Erythroblast (primary cell): ENCODE measurements around the gene S100A2.

ENCODE experiments used
- GATA1 ChIP-seq: IDR thresholded peaks from 2 replicates; pipeline ENCODE4 v1.6.1; 2011; ENCODE audit warnings: low read depth, mild to moderate bottlenecking, control low read depth, low read length, moderate library complexity
- POLR2A ChIP-seq: IDR thresholded peaks from 2 replicates; pipeline ENCODE4 v1.6.1; 2011; ENCODE audit warnings: mild to moderate bottlenecking, low read length

DNA sequence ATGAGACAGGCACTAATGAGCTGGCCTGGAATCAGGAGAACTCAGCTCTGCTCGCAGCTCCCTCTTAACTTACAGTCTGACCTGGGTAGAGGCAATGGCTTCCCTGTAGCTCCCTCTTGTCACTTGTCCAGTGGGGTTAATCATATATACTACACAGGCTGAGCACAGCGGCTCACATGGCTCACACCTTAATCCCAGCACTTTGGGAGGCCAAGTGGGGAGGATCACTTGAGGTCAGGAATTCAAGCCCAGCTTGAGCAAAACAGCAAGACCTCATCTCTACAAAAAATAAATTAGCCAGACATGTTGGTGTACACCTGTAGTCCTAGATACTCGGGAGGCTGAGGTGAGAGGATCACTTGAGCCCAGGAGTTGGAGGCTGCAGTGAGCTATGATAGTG lies 34.0 kb downstream of the S100A2 start:
- no peak for TF ChIP-seq POLR2A
- TF ChIP-seq GATA1 = no peak
